B cell (primary cell): ENCODE measurements around the gene OXA1L. TPM values are rescaled to one million over a fixed set of nuclear protein-coding genes. Genes with fewer than 3 reads are reported as not detected.

Experiments used
- ATAC-seq: fragments of 200-7000 bp; cut with Tn5 transposase; one replicate; pipeline ENCODE4 v1.10.0; 2021; ENCODE audit warnings: low read depth, mild to moderate bottlenecking, moderate number of reproducible peaks, moderate library complexity
- CTCF ChIA-PET: fragments of 350-600 bp; sonication (Branson Sonifier 250); formaldehyde crosslinking; loops from one replicate; lab custom pipeline; 2021; ENCODE audit warnings: antibody characterized with exemption, inconsistent platforms; lab: Charles Lee
- POLR2A ChIA-PET: fragments of 350-600 bp; sonication (Branson Sonifier 250); formaldehyde crosslinking; loops from one replicate; lab custom pipeline; 2021; ENCODE audit warnings: antibody characterized with exemption; lab: Charles Lee
- DNase-seq: peaks from one replicate; pipeline ENCODE4 v3.0.0; 2013
- H2AFZ ChIP-seq: 2 replicates; pipeline ENCODE4 v1.6.1; 2012; ENCODE audit warnings: mild to moderate bottlenecking, low read depth, low read length; ENCODE audit not compliant: insufficient read depth, poor library complexity, severe bottlenecking
- H3K27ac ChIP-seq, 2 donors: 1 replicate in 1 of 2; 2 replicates in 1 of 2; pipeline ENCODE4 v1.5.1; 2012 to 2013; ENCODE audit warnings: low read length in 2 of 2, mild to moderate bottlenecking in 2 of 2, moderate library complexity in 1 of 2
- H3K27me3 ChIP-seq, 4 experiments: fragments of 200-600 bp in 1 of 4; sonication (generic) in 1 of 4; replicated peaks in 1 of 4; 1 replicate in 2 of 4; 2 replicates in 2 of 4; pipeline versions ENCODE4 v1.6.1 to v1.7.0; 2013 to 2016; ENCODE audit warnings: low read length in 3 of 4, mild to moderate bottlenecking in 2 of 4, mixed read lengths in 1 of 4, moderate library complexity in 1 of 4; ENCODE audit not compliant: insufficient read depth in 4 of 4, control insufficient read depth in 3 of 4; ENCODE audit errors: control extremely low read depth in 1 of 4
- H3K36me3 ChIP-seq, 2 experiments: replicated peaks in 1 of 2; 1 replicate in 1 of 2; 2 replicates in 1 of 2; pipeline versions ENCODE4 v1.6.1 to v1.7.1; 2013; ENCODE audit warnings: low read length in 1 of 2; ENCODE audit not compliant: insufficient read depth in 2 of 2, control insufficient read depth in 1 of 2; ENCODE audit errors: control extremely low read depth in 1 of 2, extremely low read depth in 1 of 2
- H3K4me1 ChIP-seq, 2 donors: fragments of 200-600 bp in 1 of 2; sonication (generic) in 1 of 2; 1 replicate in 1 of 2; 2 replicates in 1 of 2; pipeline versions ENCODE4 v1.5.1 to v1.6.1; 2013 to 2017; ENCODE audit warnings: low read length in 2 of 2; ENCODE audit not compliant: control insufficient read depth in 2 of 2, insufficient read depth in 2 of 2
- H3K4me2 ChIP-seq: replicated peaks from 2 replicates; pipeline ENCODE3; 2012; ENCODE audit warnings: mild to moderate bottlenecking, low read depth, low read length; ENCODE audit not compliant: poor library complexity, severe bottlenecking
- H3K4me3 ChIP-seq, 5 experiments: fragments of 200-600 bp in 1 of 5; sonication (generic) in 1 of 5; 1 replicate in 3 of 5; 2 replicates in 2 of 5; pipeline versions ENCODE4 v1.5.1 to v1.7.0; 2011 to 2016; ENCODE audit warnings: low read length in 4 of 5, mild to moderate bottlenecking in 4 of 5, low read depth in 2 of 5, control low read depth in 1 of 5, moderate library complexity in 1 of 5; ENCODE audit not compliant: insufficient read depth in 1 of 5; ENCODE audit errors: control extremely low read depth in 1 of 5, extremely low read depth in 1 of 5
- H3K79me2 ChIP-seq: fragments of 200-600 bp; sonication (generic); one replicate; pipeline ENCODE4 v1.6.0; 2016; ENCODE audit warnings: low read length; ENCODE audit not compliant: control insufficient read depth, insufficient read depth
- H3K9ac ChIP-seq: fragments of 200-600 bp; sonication (generic); 2 replicates; pipeline ENCODE4 v1.6.1; 2017; ENCODE audit warnings: mild to moderate bottlenecking, low read length, moderate library complexity
- H3K9me3 ChIP-seq, 3 donors: one replicate each; pipeline versions ENCODE4 v1.6.1 to v1.7.1; 2013; ENCODE audit warnings: low read length in 2 of 3; ENCODE audit not compliant: control insufficient read depth in 2 of 3, insufficient read depth in 1 of 3; ENCODE audit errors: control extremely low read depth in 1 of 3
- H4K20me1 ChIP-seq: 2 replicates; pipeline ENCODE4 v1.6.0; 2012; ENCODE audit warnings: mild to moderate bottlenecking, low read length; ENCODE audit not compliant: insufficient read depth, control insufficient read depth, poor library complexity, severe bottlenecking
- H3K27ac Mint-ChIP-seq: one replicate; pipeline ENCODE4 v1.8.0; 2021; ENCODE audit warnings: mixed read lengths
- H3K27me3 Mint-ChIP-seq: one replicate; pipeline ENCODE4 v1.8.0; 2021; ENCODE audit warnings: mixed read lengths
- H3K4me1 Mint-ChIP-seq: one replicate; pipeline ENCODE4 v1.8.0; 2021; ENCODE audit warnings: mixed read lengths
- H3K4me3 Mint-ChIP-seq: one replicate; pipeline ENCODE4 v1.8.0; 2021; ENCODE audit warnings: mixed read lengths
- H3K9me3 Mint-ChIP-seq: one replicate; pipeline ENCODE4 v1.8.0; 2022; ENCODE audit warnings: mixed read lengths; ENCODE audit not compliant: insufficient read depth
- CTCF ChIP-seq: fragments of 200-600 bp; IDR thresholded peaks from one replicate; pipeline ENCODE4 v1.8.0; 2022; ENCODE audit warnings: antibody characterized with exemption, mild to moderate bottlenecking
- EZH2 ChIP-seq: IDR thresholded peaks from 2 replicates; pipeline ENCODE4 v1.6.1; 2012; ENCODE audit warnings: borderline replicate concordance, low read depth, mild to moderate bottlenecking, moderate library complexity, low read length; ENCODE audit not compliant: insufficient read depth, poor library complexity, severe bottlenecking
- WGBS: methylation state at CpG from one replicate; pipeline ENCODE4 v1.1.5; 2013; ENCODE audit warnings: missing lambda C conversion rate; ENCODE audit not compliant: insufficient coverage; 5-methylcytosine and 5-hydroxymethylcytosine counted together
- intact Hi-C: fragments of 100-400 bp; cut with micrococcal nuclease; formaldehyde crosslinking; loops from one replicate; pipeline ENCODE4 v1.10.0; 2022
- polyA minus RNA-seq: library from RNA; depleted of rRNA, polyadenylated mRNA; stranded (reverse); fragments of >200 nt; gene quantifications from 2 replicates; pipeline ENCODE4 v1.2.3, GENCODE V29; 2012
- polyA plus RNA-seq: library from polyadenylated mRNA; depleted of rRNA; stranded (reverse); fragments of >200 nt; gene quantifications from 2 replicates; pipeline ENCODE4 v1.2.3, GENCODE V29; 2012
- total RNA-seq, 2 donors: library from RNA; stranded (reverse); fragments of 120-200 nt in 1 of 2; gene quantifications; 1 replicate in 1 of 2; 2 replicates in 1 of 2; pipeline versions ENCODE4 v1.2.3 to v1.2.4, GENCODE V29; 2013 to 2022

Gene OXA1L
- total RNA-seq = 186 and 201 TPM in 2 replicates
- 164 TPM for total RNA-seq (2013)
- polyA plus RNA-seq = 147 and 150 TPM in 2 replicates
- 107 and 215 TPM in 2 replicates for polyA minus RNA-seq

GRCh38 chr14:22766457-22767322, at the start of gene OXA1L:
TSS of gene OXA1L (plus strand) at chr14:22766688. CDS start at chr14:22766702, 14 bp downstream.
- Mint-ChIP-seq H3K27me3 (no peaks in the 10 kb centered on the region), H3K4me3 (peak within 1 kb of the TSS; percentile 84), H3K27ac (peak within 1 kb of the TSS; percentile 93), H3K9me3 (no peaks in the 10 kb centered on the region), H3K4me1 (peaks cover 34% of the 10 kb centered on the region)
- Histone ChIP-seq H3K4me2 (peak within 1 kb of the TSS; percentile 85), H3K36me3 (peaks cover 4 to 36% of the 10 kb centered on the region in 2 experiments), H3K4me1 (peaks cover 18 to 23% of the 10 kb centered on the region in 2 donors), H3K79me2 (peaks cover 34% of the 10 kb centered on the region), H3K9me3 (peaks cover 0 to 5% (median 2%) of the 10 kb centered on the region in 3 donors), H3K9ac (peak within 1 kb of the TSS; percentile 92), H2AFZ (peak within 1 kb of the TSS; percentile 90), H4K20me1 (no peaks in the 10 kb centered on the region), H3K4me3 (peak within 1 kb of the TSS; percentile 83 to 95 (median 92)), H3K27ac (peak within 1 kb of the TSS; percentile 84 to 89), H3K27me3 (no peaks in the 10 kb centered on the region)
- peak; percentile 98 for DNase-seq
- CTCF ChIA-PET = interaction anchor here (0.9 to 4.5 kb wide), 21 partner anchors 9 to 210 kb away, joined by 3 to 43 read pairs (median 6); partner anchors contain the start of gene MRPL52
- intact Hi-C loops = loop anchor here (1.0 to 5.0 kb wide), 9 partner anchors 18 to 194 kb away; partner anchors contain the start of genes DAD1, MRPL52, PRMT5 and RBM23
- no peak for TF ChIP-seq CTCF
- no peak for TF ChIP-seq EZH2
- under 1% methylated on average over 56 of the region's 56 CpGs for WGBS
- peak; percentile 93 for ATAC-seq
- POLR2A ChIA-PET = interaction anchor here (0.5 to 1.8 kb wide), 18 partner anchors 13 to 1183 kb away, joined by 3 to 12 read pairs (median 4); partner anchors contain the start of genes DAD1 and RBM23
